Measurements from ENCODE around the gene PXMP2.

DNA sequence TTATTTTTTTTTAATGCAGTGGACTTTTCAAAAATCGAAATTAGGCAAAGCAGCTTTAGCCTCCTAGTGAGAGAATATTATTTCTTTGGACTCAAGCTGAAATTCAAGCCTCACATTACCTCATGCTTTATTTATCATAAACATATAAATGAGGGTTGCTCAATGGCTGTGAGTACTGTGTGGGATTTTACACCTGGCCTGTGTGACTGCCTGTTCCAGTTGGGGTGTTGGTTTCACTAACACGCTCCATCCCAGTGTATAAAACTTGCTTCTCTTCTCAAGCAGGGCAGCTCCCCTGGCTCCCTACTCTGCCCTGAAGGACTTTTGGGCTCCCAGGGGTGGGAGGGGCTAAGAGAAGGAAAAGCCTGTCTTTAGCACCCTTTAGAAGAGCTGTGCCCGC lies 59.2 kb downstream of the PXMP2 start:
- TF ChIP-seq, protein P1, sequence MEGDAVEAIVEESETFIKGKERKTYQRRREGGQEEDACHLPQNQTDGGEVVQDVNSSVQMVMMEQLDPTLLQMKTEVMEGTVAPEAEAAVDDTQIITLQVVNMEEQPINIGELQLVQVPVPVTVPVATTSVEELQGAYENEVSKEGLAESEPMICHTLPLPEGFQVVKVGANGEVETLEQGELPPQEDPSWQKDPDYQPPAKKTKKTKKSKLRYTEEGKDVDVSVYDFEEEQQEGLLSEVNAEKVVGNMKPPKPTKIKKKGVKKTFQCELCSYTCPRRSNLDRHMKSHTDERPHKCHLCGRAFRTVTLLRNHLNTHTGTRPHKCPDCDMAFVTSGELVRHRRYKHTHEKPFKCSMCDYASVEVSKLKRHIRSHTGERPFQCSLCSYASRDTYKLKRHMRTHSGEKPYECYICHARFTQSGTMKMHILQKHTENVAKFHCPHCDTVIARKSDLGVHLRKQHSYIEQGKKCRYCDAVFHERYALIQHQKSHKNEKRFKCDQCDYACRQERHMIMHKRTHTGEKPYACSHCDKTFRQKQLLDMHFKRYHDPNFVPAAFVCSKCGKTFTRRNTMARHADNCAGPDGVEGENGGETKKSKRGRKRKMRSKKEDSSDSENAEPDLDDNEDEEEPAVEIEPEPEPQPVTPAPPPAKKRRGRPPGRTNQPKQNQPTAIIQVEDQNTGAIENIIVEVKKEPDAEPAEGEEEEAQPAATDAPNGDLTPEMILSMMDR (IDR thresholded peaks at IDR 0.05; ENCODE audit: control extremely low read depth in 1 of 3, insufficient read depth in 1 of 3, low read depth in 1 of 3, low read length in 3 of 3) = no peak
- no peak for TF ChIP-seq EGR1 (IDR thresholded peaks at IDR 0.05; ENCODE audit: borderline replicate concordance, low read depth, low read length)
- no peak for TF ChIP-seq CHD2 (IDR thresholded peaks at IDR 0.05; ENCODE audit: low read length)
- TF ChIP-seq, protein P2, sequence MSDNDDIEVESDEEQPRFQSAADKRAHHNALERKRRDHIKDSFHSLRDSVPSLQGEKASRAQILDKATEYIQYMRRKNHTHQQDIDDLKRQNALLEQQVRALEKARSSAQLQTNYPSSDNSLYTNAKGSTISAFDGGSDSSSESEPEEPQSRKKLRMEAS (IDR thresholded peaks at IDR 0.05) = no peak
- no peak for TF ChIP-seq EZH2 (IDR thresholded peaks at IDR 0.05; ENCODE audit: low read depth, low read length, severe bottlenecking)
- TF ChIP-seq POLR2A (IDR thresholded peaks at IDR 0.05; ENCODE audit: control extremely low read depth in 1 of 2, low read depth in 2 of 2, low read length in 2 of 2) = no peak
- TF ChIP-seq HDAC6 (IDR thresholded peaks at IDR 0.05; ENCODE audit: low read depth, low read length) = no peak
- no peak for TF ChIP-seq JUND (IDR thresholded peaks at IDR 0.05; ENCODE audit: low read length)
- TF ChIP-seq YY1 (IDR thresholded peaks at IDR 0.05; ENCODE audit: low read depth, low read length) = no peak
- no peak for TF ChIP-seq RFX5 (IDR thresholded peaks at IDR 0.05; ENCODE audit: borderline replicate concordance, low read depth, low read length)
- TF ChIP-seq BCL11A (IDR thresholded peaks at IDR 0.05; ENCODE audit: low read depth in 2 of 2, low read length in 2 of 2) = no peak
- no peak for TF ChIP-seq TBP (IDR thresholded peaks at IDR 0.05; ENCODE audit: low read depth, low read length)
